Kidney capillary endothelial cell (primary cell): Measurements from ENCODE around the gene GSTT2B.
A peak's percentile ranks its signal among the peaks of the same experiment; 100 is the strongest.
"Not testable (repeated sequence)": the region's sequence is repeated elsewhere in the genome, so short reads cannot be mapped to it uniquely, and the experiment has no call there.

ENCODE experiments used
- DNase-seq: peaks from one replicate; pipeline ENCODE4 v3.0.0-alpha.2; 2018; ENCODE audit warnings: low spot score

Gene GSTT2B

GRCh38 chr22:23984430-23984829, 23.4 kb upstream of the GSTT2B start:
- no peak for DNase-seq

DNA sequence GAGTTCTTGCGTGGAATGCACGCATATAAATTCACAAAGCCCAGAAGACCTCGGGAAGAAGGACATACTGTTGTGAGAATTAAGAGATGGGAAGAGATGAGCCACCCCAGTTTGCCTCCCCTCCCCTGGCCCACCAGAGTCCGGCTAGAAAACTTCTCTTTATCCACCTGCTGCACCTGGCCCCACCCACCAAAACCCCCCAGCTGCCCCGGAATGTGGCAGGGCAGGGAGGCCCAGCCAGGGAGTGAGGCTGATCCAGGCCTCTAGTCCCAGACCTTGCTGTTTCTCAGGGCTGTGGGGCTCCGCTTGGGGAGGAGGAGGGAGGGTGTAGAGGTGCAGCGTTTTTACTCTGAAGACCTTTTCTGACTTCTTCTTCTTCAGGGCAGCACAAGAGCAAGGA, 19.6 kb upstream of the GSTT2B start:
- DNase-seq, result not testable (repeated sequence)

DNA sequence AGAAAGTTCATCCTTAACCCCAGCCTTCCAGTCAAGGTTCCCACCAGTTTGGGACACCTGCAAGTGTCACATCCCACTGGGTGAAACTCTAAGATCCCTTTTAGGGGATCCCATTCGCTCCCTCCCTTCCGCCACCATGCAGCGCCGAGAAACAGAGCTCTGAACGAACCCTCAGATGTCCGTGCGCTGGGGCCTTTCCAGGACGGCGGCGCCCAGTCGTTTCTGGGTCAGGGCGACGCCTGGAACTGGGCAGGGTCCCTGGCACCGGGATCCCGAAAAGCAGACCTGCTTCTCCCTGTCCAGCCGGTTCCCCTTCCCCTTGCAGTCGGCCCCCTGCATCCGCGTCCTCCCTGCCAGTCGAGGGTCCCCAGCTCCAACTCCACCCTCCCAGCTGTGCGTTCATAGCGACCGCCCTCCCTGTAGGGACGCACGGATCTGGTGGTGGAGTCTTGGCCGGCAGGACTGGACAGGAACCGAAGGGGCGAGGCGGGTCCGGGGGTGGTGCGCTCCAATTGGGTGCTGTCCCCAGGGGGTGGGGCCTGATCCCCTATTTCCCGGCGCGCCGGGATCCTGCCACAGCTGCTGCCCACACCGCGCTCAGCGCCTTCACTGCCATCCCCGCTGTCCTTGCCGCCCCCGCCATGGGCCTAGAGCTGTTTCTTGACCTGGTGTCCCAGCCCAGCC, 18.7 kb upstream of the GSTT2B start, which contains the start of gene GSTT2:
Gene GSTT2, plus strand, starts transcription at position 578 of the 684 bp plus-strand sequence.
- not testable (repeated sequence) for DNase-seq

GRCh38 chr22:23977304-23977703, 16.3 kb upstream of the GSTT2B start:
- not testable (repeated sequence) for DNase-seq

DNA sequence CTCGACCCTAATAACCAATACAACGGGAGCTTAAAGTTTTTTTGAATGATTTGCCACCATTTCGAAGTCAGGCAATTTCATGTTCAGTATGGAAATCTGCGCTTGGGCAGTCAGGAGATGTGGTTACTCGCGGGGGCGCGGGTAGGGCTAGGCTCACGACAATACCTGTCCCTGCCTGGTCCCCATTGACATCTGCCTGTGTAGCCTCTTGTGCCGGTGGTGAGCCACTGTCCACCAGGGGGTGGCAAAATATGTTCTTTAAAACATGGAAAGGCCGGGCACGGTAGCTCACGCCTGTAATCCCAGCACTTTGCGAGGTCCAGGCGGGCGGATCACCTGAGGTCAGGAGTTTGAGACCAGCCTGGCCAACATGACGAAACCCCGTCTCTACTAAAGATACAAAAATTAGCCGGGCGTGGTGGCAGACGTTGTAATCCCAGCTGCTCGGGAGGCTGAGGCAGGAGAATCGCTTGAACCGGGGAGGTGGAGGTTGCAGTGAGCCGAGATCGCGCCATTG, 13.9 kb upstream of the GSTT2B start:
- DNase-seq, result not testable (repeated sequence)

GRCh38 chr22:23974345-23974744, 13.3 kb upstream of the GSTT2B start, which contains the start of gene DDT:
TSS of gene DDT (minus strand) at chr22:23974441. CDS start at chr22:23974414, 27 bp downstream.
- DNase-seq, result not testable (repeated sequence)

DNA sequence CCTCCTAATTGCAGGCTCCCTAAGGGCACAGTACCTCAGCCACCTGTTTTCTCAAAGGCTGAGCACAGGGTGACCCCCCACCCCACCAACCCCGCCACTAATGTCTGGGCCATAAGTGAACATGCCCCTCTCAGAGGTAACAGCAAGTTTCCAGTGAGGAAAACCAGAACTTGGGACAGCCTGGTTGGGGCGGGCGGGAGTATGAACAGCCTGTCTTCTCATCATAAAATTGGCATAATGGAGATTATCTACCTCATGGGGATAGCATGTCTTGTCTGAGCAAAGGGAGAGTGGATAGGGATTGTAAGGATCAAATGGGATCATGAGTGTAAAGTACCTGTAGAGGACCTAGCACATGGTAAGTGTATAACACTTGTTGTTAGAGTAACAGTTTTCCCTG, 10.9 kb upstream of the GSTT2B start:
- DNase-seq, result not testable (repeated sequence)

DNA sequence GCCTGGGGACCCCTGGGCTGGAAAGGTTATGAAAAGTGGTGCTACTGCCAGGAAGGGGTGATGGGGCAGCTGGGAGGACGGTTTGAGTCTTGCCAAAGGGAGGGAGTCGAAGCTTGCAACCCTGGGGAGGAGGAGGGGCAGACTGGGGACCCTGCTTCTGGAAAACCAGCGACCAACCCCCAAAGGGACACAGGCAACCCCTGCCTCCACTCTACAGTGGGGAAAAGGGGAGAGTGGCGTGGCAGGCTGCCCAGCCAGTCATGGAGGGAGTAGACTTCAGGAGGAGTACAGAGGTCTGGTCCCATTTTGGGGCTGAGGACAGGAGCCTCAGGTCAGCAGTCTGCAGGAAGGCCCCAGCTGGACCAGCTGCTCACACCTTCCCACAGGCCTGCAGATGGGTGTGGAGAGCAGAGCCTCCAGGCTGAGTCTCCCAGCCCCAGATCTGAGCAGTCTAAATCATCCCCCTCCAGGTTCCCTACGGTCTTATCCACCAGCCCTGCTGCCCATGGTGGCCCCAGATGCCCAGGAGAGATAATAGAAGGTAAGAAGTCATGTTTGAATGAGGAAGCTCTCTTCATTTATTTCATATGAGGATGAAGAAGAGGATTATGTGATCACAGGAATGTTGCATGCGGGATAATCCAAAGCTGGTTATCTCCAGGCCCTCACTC, 10.0 kb upstream of the GSTT2B start:
- no peak for DNase-seq

DNA sequence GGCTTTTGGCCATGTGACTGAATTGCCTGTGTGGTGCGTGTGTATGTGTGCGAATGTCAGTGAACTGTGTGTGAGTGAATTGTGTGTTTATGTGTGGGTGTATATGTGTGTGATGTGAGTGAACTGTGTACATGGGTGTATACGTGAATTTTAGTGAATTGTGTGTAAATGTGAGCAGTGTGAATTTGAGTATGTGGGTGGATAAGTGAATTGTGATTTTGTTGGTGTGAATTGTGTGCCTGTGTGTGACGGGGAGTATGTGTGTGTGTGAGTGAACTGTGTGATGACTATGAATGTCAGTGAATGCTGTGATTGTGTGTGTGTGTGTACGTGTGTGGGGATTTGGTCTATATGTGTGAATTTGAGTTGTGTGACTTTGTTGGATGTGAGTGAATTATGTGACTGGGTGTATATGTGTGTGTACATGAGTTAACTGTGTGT, 9.2 kb upstream of the GSTT2B start:
- DNase-seq, result no peak

- no peak for DNase-seq
These were observed 8.1 kb upstream of the GSTT2B start for GRCh38 chr22:23969071-23969470.

DNA sequence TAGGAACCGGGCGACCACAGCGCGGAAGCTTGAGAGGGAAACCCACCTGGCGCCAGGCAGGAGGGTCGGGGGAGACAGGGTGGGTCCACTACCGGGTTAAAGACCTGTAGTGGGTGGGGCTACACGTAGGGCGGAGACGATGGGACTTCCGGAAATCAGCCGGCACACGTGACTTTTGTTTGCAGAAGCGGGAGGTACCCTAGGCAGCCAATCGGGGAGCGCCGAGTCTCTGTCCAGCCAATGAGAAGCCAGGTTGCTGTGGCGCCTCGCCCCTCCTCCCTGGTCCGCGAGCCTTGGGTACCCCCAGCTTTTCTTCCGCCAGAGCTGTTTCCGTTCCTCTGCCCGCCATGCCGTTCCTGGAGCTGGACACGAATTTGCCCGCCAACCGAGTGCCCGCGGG, 5.6 kb upstream of the GSTT2B start, which contains the start of gene DDTL:
Gene DDTL, plus strand, starts transcription at position 321 of the 400 bp plus-strand sequence. Its CDS starts 27 bp downstream, at position 348.
- not testable (repeated sequence) for DNase-seq

DNA sequence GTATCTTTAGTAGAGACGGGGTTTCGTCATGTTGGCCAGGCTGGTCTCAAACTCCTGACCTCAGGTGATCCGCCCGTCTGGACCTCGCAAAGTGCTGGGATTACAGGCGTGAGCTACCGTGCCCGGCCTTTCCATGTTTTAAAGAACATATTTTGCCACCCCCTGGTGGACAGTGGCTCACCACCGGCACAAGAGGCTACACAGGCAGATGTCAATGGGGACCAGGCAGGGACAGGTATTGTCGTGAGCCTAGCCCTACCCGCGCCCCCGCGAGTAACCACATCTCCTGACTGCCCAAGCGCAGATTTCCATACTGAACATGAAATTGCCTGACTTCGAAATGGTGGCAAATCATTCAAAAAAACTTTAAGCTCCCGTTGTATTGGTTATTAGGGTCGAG, 5.1 kb upstream of the GSTT2B start:
- not testable (repeated sequence) for DNase-seq

GRCh38 chr22:23956301-23956900, 4.6 kb downstream of the GSTT2B start:
- peak; percentile 64 for DNase-seq

DNA sequence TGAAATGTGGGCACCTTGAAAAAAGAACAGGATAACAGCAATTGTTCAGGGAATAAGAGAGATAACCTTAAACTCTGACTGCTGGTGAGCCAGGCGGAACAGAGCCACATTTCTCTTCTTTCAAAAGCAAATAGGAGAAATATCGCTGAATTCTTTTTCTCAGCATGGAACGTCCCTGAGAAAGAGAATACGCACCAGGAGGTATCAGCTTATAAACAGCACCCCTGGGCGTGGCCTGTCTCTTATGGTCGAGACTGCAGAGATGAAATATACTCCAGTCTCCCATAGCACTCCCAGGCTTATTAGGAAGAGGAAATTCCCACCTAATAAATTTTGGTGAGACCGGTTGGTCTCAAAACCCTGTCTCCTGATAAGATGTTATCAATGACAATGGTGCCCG, 5.1 kb downstream of the GSTT2B start:
- not testable (repeated sequence) for DNase-seq

DNA sequence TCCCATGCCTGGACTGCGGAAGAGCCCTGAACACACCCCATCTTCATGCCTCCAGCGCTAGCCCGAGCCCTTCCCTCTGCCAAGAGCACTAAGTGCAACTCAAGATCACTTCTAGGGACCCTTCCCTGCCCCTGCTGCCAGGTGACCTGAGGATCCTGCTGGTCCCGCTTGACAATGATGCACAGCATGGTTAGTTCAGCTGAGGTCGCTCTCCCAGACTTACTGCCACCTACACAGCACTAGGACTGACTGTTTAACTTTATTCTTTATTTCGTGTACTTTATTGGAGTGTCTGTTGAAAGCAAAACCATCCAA, 6.0 kb downstream of the GSTT2B start:
- DNase-seq, result not testable (repeated sequence)

DNA sequence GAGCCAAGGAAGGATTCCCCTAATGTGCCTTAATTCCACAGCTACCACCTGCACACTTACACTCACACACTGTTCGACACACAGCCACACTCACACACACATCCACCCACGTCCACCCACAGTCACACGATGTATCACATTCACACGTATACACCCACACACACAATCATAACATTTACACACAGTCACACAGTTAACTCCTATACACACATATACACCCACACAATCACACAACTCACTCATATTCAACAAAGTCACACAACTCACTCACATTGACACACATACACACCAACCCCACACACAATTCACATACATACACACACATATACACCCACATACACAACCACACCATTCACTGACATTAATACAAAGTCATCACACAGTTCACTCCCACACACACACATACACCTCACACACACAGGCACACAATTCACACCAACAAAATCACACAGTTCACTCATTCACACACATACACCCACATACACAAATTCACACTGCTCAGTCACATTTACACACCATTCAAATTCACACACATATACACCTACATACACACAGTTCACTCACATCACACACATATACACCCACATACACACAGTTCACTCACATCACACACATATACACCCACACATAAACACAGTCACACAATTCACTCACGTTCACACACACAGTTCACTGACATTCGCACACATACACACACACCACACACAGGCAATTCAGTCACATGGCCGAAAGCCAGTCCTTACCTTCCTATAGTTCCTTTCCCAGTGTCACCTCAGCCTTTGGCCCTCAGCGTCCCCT, 6.6 kb downstream of the GSTT2B start:
- not testable (repeated sequence) for DNase-seq

- not testable (repeated sequence) for DNase-seq
These were observed 7.5 kb downstream of the GSTT2B start for GRCh38 chr22:23953485-23953884.

DNA sequence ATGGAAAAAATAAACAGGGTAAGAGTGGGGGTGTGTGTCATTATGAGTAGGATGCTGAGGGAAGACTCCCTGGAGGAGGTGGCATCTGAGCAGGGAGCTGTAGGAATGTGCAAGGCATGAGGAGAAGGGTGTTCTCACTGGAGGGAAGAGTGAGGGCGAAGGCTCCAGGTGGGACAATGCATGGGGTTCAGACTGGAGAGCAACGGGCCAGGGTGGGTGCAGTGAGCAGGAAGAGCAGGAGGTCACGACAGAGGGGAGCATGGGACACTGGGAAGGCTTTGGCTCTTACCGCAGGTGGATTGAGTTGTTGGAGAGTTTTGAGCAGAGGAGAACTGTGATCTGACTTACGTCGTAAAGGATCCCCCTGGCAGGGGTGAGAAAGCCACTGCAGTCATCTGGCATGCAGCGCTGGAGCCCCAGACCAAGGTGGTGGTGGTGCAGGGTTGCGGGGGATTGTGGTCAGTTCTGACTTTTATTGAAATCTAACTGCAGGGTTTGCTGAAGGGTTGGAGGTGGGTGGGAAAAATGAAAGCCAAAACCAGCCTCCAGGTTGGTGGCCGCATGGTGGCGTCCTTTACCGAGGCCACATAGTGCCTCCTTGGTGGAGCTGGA, 8.1 kb downstream of the GSTT2B start:
- not testable (repeated sequence) for DNase-seq

DNA sequence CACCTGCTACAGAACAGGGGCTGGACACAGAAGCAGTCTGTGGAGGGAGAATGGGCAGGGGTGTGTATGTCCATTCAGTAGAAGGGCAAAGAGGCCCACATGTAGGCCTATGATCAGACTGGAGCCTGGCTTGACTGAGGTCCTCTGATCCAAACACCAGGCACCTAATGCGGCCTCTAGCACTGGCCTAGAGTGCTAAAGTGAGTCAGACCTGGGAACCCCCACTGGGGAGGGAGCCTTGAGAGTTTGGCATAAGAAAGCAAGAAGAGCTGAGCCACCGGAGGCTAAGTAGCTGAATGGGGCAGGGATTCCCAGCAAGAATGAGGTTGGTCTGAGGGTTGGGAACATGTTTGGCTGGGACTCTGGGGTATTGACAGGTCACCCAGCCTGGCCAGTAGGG, 9.6 kb downstream of the GSTT2B start:
- not testable (repeated sequence) for DNase-seq

DNA sequence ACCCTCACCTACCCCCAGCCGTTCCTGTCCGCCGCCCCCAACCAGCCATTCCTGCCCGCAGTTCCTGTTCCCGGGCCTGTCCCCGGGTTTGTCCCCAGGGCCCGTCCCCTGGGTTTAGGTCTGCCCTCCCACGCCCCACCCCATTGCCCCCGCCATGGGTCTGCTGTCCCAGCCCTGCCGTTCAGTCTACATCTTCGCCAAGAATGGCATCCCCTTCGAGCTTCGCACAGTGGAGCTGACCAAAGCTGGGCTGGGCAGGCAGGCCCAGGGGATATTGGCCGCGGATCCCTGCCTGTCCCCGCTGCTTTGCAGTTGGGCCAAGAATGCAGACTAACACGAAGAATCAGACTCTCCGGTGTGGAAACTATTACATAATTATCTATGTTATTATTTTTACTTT, 11.2 kb downstream of the GSTT2B start:
- not testable (repeated sequence) for DNase-seq

GRCh38 chr22:23947391-23947790, 13.6 kb downstream of the GSTT2B start:
- DNase-seq, result not testable (repeated sequence)
